Left lobe of liver (tissue), 2 donors: ENCODE results near the gene SYNGR3. TPM values are rescaled to one million over a fixed set of nuclear protein-coding genes. Genes with fewer than 3 reads are reported as not detected.
"Not testable (repeated sequence)": the region's sequence is repeated elsewhere in the genome, so short reads cannot be mapped to it uniquely, and the experiment has no call there.

Experiments
- ATAC-seq: fragments of 200-7000 bp; cut with Tn5 transposase; one replicate; pipeline ENCODE4 v1.9.1; 2020; ENCODE audit warnings: mild to moderate bottlenecking, moderate library complexity
- DNase-seq: peaks from one replicate; pipeline ENCODE4 v3.0.0-alpha.2; 2020; ENCODE audit warnings: low spot score
- total RNA-seq: library from RNA; stranded (reverse); gene quantifications from one replicate; pipeline ENCODE4 v1.2.1, GENCODE V29; 2021
- donor health status: DM: no; HTN: no; CAD: no; lungs with moderate emphysema.
- donor health status: DM: no; HTN: yes; CAD: no.

The SYNGR3 gene
- total RNA-seq, 1 donor from 2014 or later: 0.30 TPM

- DNase-seq (no peak), ATAC-seq (no peak)
These were observed 16.5 kb downstream of the SYNGR3 start for GRCh38 chr16:2006317-2006716.

GRCh38 chr16:2007081-2007836, 17.5 kb downstream of the SYNGR3 start:
- ATAC-seq (no peak), DNase-seq (no peak)

GRCh38 chr16:2008009-2008526, 18.3 kb downstream of the SYNGR3 start:
- DNase-seq: no peak
- no peak for ATAC-seq

- ATAC-seq: peak; percentile 78
- DNase-seq: peak; percentile 91
These were observed 18.9 kb downstream of the SYNGR3 start for GRCh38 chr16:2008631-2009163.

- ATAC-seq (peak; percentile 11), DNase-seq (no peak)
These were observed 19.5 kb downstream of the SYNGR3 start for GRCh38 chr16:2009164-2009711.

GRCh38 chr16:2009791-2010510, 20.2 kb downstream of the SYNGR3 start, which contains the start of gene ZNF598:
ZNF598 (minus strand) TSS chr16:2009821.
- ATAC-seq (peak; percentile 86), DNase-seq (peak; percentile 83)

- DNase-seq, ATAC-seq: not testable (repeated sequence)
These were observed 22.0 kb downstream of the SYNGR3 start for GRCh38 chr16:2011726-2012125.

GRCh38 chr16:2013527-2013926, 23.8 kb downstream of the SYNGR3 start:
- no peak for ATAC-seq
- DNase-seq: no peak

GRCh38 chr16:2015117-2015946, 25.6 kb downstream of the SYNGR3 start:
- no peak for ATAC-seq

GRCh38 chr16:2015947-2016208, 26.1 kb downstream of the SYNGR3 start:
- no peak for ATAC-seq
- no peak for DNase-seq

More at GRCh38 chr16:2015117-2015946, 25.6 kb downstream of the SYNGR3 start:
- DNase-seq: no peak

GRCh38 chr16:2016407-2016922, 26.7 kb downstream of the SYNGR3 start:
- ATAC-seq: no peak
- DNase-seq: no peak

GRCh38 chr16:2019518-2019920, 29.7 kb downstream of the SYNGR3 start, which contains the start of gene NPW:
NPW (plus strand) TSS chr16:2019785.
- no peak for DNase-seq
- no peak for ATAC-seq

- ATAC-seq (no peak), DNase-seq (no peak)
These were observed 30.4 kb downstream of the SYNGR3 start for GRCh38 chr16:2019921-2020831.

GRCh38 chr16:2022723-2023091, 32.9 kb downstream of the SYNGR3 start:
- ATAC-seq: no peak
- no peak for DNase-seq

GRCh38 chr16:2023092-2024031, 33.6 kb downstream of the SYNGR3 start:
- ATAC-seq (peak; percentile 86), DNase-seq (peak; percentile 97)

- DNase-seq: no peak
- no peak for ATAC-seq
These were observed 34.3 kb downstream of the SYNGR3 start for GRCh38 chr16:2024032-2024420.

GRCh38 chr16:2025251-2025650, 35.5 kb downstream of the SYNGR3 start:
- DNase-seq: no peak
- ATAC-seq: no peak

- DNase-seq: no peak
These were observed 36.2 kb downstream of the SYNGR3 start for GRCh38 chr16:2025878-2026460.

More at GRCh38 chr16:2025878-2026460, 36.2 kb downstream of the SYNGR3 start:
- ATAC-seq: no peak
